ENCODE measurements around the gene PITRM1.

DNA sequence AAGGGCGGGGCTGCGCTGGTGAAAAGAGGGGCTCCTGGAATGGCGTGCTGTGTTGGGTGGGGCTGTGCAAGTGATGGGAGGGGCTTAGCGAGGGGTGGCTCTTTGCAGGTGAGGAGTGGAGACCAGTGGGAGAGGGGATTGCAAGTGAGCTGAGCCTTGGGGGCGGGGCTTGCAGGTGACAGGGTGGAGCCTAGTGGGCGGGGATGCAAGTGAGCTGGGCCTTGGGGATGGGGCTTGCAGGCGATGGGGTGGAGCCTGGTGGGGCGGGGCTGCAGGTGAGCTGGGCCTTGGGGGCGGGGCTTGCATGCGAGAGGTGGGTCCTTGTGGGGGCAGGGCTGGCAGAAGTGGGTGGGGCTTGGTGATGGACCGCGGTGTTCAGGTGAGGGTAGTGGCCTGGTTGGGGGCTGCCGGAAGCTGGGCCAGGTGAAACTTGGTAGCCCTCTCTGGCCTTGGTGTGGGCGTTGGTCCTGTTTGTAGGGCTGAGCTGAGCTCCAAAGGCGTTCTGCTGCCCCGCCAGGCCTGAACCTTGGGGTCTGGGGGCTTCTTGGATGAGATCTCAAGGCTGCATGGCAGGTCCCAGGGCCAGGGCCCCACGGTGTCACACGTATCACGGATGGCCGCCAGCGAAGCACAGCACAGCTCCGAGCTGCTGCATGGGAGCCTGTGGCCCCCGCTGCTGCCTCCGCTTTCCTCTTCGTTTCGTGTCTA lies 743 bp upstream of the PITRM1 start:
- no peak for TF ChIP-seq EZH2 (IDR thresholded peaks at IDR 0.05; ENCODE audit: insufficient read depth, low read length)
- TF ChIP-seq, protein P1, sequence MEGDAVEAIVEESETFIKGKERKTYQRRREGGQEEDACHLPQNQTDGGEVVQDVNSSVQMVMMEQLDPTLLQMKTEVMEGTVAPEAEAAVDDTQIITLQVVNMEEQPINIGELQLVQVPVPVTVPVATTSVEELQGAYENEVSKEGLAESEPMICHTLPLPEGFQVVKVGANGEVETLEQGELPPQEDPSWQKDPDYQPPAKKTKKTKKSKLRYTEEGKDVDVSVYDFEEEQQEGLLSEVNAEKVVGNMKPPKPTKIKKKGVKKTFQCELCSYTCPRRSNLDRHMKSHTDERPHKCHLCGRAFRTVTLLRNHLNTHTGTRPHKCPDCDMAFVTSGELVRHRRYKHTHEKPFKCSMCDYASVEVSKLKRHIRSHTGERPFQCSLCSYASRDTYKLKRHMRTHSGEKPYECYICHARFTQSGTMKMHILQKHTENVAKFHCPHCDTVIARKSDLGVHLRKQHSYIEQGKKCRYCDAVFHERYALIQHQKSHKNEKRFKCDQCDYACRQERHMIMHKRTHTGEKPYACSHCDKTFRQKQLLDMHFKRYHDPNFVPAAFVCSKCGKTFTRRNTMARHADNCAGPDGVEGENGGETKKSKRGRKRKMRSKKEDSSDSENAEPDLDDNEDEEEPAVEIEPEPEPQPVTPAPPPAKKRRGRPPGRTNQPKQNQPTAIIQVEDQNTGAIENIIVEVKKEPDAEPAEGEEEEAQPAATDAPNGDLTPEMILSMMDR (IDR thresholded peaks at IDR 0.05; ENCODE audit: insufficient read depth, low read depth, low read length), result no peak

All from astrocyte (in vitro differentiated cells and primary cell).